GM18499 (cell line): ENCODE data around the gene ARHGAP6.
"Not testable (repeated sequence)": the region's sequence is repeated elsewhere in the genome, so short reads cannot be mapped to it uniquely, and the experiment has no call there.

Experiments used
- ATAC-seq: cut with Tn5 transposase; IDR thresholded peaks from one replicate; pipeline ENCODE4 v1.9.1; 2021; ENCODE audit warnings: moderate number of reproducible peaks; ENCODE audit not compliant: insufficient read depth, unreplicated experiment

Gene ARHGAP6

DNA sequence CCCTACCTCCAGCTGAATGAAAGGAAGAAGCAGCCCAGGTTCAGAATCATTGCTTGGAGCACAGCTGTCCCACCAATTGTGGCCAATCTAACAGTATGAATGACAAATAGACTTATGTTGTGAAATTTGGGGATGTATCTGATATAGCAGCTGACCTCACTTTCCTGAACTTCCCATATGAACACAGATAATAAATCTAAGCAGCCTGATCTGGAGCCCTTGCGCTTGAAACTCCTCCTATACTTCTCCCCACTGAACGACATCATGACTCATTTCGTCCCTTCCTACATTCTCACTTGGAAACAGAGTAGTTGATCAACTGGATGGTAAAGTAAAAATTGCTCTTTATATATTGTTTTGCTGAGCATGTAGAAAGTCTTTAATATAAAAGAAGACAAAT, 396.7 kb downstream of the ARHGAP6 start:
- ATAC-seq = no peak

DNA sequence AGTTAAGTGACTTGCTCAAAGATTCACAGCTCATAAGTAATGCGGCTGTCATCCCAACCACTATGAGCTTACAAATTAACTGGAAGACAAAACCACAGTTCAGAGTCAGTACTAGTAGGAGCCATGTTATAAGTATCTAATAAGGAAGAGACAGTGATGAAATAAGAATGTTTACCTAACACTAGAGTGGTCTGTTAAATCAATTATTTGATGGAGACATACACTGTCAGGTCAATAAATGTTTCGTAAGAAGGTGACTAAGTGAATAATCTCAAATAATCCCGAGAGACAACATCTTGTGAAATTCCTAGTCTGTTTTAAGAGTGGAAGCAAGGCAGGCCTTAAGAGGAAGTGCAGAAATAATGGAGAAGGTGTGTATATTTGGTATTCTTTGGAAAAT, 398.3 kb downstream of the ARHGAP6 start:
- ATAC-seq = no peak

DNA sequence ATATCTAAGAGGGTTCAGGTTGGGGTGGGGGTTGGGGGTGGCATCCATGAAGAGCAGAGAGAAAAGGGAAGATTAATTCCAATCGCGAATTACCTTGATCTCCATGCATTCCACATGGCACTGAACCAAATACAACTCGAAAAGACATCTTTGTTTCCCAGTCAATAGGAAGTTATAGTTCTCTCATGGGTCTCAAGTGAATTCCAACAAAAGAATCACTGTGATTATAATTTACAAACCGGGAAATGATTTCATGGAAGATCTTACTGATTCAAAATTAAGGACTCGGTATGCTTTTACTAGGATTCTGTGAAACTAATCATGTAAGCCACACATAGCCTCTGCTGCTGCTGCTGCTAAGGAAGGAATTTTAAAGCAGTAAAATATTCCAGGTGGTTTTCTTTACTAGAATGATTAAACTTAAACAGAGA, 399.1 kb downstream of the ARHGAP6 start:
- ATAC-seq = no peak

DNA sequence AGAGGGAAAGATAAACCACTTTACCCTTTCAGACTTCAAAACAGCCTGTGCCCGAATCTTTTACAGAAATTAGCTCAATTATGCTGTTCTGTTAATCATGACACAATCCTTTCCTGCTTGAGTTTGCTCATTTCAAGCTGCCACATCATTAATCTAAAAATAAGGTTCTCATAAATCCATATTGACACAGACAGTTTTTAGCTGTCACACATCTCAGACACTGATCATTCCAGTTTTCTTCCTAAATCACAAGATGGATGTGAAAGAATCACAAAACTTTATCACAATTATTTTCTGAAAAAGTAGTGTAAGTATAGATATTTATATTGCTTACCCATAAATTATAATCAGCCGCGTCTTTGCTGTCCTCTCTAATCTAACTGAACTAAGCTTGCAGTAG, 400.4 kb downstream of the ARHGAP6 start:
- ATAC-seq = no peak

DNA sequence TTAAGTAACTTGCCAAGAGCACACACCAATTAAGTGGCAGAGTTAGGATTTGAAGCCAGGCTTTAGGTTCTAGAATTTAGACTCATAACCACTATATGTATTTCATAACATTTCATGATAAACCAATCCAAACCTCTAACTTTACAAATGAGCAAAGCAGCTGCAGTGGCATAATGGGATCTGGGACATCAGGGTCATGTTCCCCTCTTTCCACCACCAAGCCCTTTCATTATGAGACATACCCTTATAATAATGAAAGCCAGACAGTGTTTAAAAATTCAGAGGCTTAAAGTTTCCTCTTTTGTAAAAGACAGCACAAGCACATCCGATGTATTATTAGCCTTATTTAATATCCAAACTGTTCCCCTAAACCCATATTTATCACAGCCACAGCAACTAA, 400.8 kb downstream of the ARHGAP6 start:
- ATAC-seq = no peak

DNA sequence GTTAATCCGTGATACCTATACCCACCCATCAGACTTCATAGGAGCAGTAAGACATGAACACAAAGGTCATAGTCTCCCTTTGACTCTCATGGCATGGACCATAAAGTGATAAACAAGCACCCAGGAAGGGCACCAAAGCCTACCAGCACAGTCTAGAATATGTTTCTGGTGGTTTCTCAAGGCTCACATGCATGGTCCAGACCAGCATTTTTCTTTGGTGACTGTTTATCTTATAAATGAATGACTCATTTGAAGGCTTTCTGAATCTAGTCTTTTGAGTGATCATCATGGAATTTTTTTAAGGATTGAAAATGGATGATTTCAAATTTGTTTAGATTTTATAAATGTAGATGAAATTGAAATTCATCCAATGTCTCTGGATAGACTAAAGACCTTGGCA, 404.5 kb downstream of the ARHGAP6 start:
- no peak for ATAC-seq

DNA sequence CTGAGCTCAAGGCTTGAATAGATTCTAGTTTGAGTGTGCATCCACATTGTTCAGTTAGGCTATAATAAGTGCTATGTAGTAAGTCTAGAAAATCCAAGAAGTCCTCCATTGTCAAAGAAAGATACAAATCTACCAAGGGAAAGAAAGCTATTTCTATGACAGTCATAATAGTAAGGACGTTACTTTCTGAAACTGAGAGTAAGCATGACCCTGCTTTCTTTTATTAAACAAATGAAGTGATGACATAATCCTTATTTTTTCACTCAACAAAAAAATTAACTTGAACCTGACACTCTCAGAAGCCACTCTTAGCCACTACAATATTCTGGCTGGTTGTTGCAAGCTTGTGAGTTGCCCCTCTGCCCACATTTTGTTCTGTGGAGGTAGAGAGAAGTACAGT, 406.3 kb downstream of the ARHGAP6 start:
- no peak for ATAC-seq

GRCh38 chrX:11257711-11258110, 408.0 kb downstream of the ARHGAP6 start:
- no peak for ATAC-seq

DNA sequence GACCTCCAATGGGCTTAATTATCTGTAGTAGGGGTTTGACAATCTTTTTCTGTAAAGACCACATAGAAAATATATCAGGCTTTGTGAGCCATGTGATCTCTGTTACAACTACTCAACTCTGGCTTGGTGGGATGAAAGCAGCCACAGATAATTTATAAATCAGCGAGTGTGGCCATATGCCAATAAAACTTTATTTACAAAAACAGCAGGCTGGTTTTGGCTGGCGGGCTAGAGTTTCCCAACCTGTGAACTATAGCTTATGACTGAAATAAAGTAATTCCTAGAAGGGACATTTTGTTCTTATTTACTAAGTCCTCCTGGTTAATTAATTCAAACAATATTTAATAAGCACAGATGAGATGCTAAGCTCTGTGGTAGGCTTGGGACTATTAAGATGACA, 408.4 kb downstream of the ARHGAP6 start:
- no peak for ATAC-seq

DNA sequence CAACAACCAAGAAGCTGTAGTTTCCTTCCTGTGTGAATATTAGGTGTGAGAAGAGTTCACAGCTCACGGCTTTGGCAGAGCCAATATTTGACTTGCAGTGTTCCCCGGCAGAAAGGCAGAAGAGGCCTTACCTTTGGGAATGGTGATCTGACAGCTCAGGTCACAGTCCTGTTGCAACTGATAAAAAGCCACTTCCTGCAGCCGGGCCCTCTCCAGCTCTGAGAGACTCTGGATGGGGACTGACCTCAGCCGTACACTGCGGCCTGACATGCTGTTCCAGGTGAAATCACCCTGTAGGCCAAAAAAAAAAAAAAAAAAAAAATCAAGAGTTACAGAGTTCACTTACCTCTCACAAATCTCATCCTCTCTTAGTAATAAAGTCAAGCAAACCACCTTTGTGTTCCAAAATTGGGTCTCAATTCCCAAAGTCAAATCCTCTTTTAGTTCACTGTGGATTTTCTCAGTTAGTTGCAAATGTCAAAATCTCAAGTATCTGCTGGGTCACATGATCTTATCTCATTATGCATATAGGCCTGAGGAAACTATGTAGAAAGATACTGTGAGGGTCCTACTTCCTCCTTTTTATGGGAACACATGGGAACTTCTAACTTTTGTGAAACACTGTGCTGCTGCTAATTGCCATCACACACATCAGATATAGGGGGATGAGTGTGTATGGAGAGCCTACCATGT, 411.2 kb downstream of the ARHGAP6 start:
- ATAC-seq = no peak

- no peak for ATAC-seq
Measured at GRCh38 chrX:11244636-11245035, 421.1 kb downstream of the ARHGAP6 start.

- ATAC-seq = no peak
Measured at GRCh38 chrX:11242704-11243103, 423.0 kb downstream of the ARHGAP6 start.

GRCh38 chrX:11241720-11242119, 424.0 kb downstream of the ARHGAP6 start:
- ATAC-seq = no peak

- ATAC-seq = peak; percentile 91
Measured at GRCh38 chrX:11239230-11239629, 426.5 kb downstream of the ARHGAP6 start.

GRCh38 chrX:11235377-11235776, 430.3 kb downstream of the ARHGAP6 start:
- ATAC-seq = not testable (repeated sequence)

DNA sequence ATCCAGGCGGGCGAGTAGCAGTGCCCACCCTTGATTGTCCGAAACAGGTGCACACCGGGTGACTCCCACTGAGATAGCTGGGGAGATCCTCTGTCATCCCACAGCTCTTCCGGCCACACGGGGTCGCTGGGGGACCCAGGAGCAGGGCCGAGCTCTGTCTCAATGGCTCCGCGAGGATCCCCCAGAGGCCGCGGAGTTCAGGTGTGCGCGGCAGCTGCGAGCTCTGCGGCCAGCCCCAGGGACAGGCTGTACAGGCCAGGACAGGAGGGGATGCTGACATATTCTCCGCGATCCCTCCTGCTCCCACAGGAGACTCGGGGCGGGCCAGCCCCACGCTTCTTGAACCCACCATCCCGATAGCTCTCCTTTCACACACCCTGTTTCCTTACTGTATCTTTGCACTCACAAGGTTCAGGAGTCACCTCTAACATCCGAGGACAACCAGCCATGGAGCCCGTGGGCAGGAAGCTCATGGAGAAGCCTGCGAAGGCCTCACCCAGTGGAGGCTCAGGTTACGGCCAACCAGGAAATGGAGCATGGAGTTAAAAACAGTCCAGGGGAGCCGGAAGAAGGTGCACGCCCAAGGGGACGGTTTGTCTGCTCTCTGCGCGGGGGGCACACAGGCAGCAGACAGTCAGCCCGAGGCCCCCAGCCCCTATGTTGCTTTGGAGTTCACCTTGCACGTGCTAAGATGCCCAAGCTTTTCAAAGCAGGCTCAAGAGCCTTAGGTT, 450.4 kb downstream of the ARHGAP6 start:
- ATAC-seq = no peak

GRCh38 chrX:11214346-11215190, 451.2 kb downstream of the ARHGAP6 start:
- ATAC-seq = no peak

GRCh38 chrX:11212741-11213140, 453.0 kb downstream of the ARHGAP6 start:
- no peak for ATAC-seq

DNA sequence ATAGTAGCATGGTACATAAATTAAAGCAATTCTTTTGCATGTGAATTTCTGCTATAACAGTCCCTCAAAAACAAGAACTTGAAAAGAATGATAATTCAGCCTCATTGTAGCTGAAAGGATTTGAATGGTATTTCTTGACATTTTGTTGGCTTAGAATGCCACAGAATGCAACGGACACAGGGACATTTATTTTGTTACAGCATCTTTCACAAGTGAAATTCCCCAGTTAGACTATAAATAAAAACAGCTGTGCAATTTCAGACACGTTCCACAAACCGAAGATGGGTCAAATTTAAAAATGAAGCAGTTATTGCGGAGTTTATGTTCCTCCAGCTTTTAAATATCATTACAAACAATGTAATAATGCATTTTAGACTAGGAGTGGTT, 455.3 kb downstream of the ARHGAP6 start:
- ATAC-seq = no peak

DNA sequence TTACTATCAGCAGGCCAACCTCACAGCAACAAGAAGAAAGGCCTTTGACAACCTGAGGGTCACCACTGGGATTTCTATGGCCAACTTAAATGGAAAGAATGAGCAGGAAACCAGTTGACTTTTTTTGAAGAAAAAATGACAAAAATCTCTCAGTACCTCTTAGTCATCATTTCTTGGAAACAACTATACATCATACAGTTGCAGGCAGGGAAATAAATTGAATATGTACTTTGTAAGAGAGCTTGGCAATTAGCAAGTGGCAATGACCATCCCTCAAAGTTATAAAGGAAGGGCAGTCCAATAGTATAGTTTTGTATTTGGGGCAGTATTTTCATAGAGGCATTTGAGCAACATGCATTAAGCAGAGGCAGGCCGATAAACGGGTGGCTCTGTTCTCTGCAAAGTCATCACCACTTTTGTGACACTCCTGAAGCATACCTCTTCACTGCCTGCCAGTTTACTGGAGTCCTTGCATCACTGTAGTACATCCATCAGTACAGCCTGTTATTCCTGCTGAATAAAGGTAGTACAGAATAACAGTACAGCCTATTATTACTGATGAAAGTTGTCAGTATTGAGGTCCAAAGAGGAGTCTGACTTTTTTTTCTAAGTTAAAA, 455.8 kb downstream of the ARHGAP6 start:
- no peak for ATAC-seq

- ATAC-seq = no peak
Measured at GRCh38 chrX:11206716-11207115, 459.0 kb downstream of the ARHGAP6 start.
